HUES48 (cell line): ENCODE results near the gene PRKAB2.
"Not testable (repeated sequence)": the region's sequence is repeated elsewhere in the genome, so short reads cannot be mapped to it uniquely, and the experiment has no call there.

ENCODE experiments used
- H3K27ac ChIP-seq: one replicate; pipeline ENCODE4 v1.7.0; 2013; ENCODE audit warnings: low read depth, low read length, inconsistent platforms
- H3K27me3 ChIP-seq: 2 replicates; pipeline ENCODE4 v1.6.1; 2013; ENCODE audit warnings: mild to moderate bottlenecking, low read length; ENCODE audit not compliant: control insufficient read depth, insufficient read depth
- H3K36me3 ChIP-seq: 2 replicates; pipeline ENCODE4 v1.6.1; 2013; ENCODE audit warnings: low read length; ENCODE audit not compliant: control insufficient read depth, insufficient read depth
- H3K4me1 ChIP-seq: 2 replicates; pipeline ENCODE4 v1.6.1; 2013; ENCODE audit warnings: mild to moderate bottlenecking, low read length; ENCODE audit not compliant: control insufficient read depth, insufficient read depth
- H3K4me3 ChIP-seq: 2 replicates; pipeline ENCODE4 v1.5.1; 2013; ENCODE audit warnings: mild to moderate bottlenecking, low read depth, low read length
- H3K9ac ChIP-seq: 2 replicates; pipeline ENCODE4 v1.6.1; 2013; ENCODE audit warnings: mild to moderate bottlenecking, low read depth, low read length, moderate library complexity
- H3K9me3 ChIP-seq: 2 replicates; pipeline ENCODE4 v1.6.1; 2013; ENCODE audit warnings: low read length; ENCODE audit not compliant: control insufficient read depth, insufficient read depth

Gene PRKAB2

GRCh38 chr1:147209825-147210821, 37.9 kb upstream of the PRKAB2 start:
- no peak overlapping the region for H3K4me3 ChIP-seq
- no peaks in the 10 kb centered on the region for H3K4me1 ChIP-seq
- no peaks in the 10 kb centered on the region for H3K36me3 ChIP-seq
- H3K9ac ChIP-seq: no peak overlapping the region
- H3K9me3 ChIP-seq: no peaks in the 10 kb centered on the region
- H3K27me3 ChIP-seq: no peaks in the 10 kb centered on the region
- H3K27ac ChIP-seq: no peak overlapping the region

DNA sequence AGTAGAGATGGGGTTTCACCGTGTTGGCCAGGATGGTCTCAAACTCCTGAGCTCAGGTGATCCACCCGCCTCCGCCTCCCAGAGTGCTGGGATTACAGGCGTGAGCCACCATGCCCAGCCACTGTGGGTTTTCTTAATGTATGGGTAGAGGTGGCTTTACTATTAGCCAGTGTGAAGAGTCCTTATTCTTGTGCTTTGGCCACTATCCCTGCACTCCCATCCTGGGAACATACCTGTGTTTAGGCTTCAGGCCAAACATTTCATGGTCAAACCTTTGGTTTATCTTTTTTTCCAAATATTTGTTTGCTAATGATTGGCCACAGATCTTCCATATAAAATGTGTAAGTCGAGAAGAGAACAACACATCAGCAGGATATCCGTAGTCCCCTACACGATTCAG, 36.3 kb upstream of the PRKAB2 start:
- no peaks in the 10 kb centered on the region for H3K4me1 ChIP-seq
- no peak overlapping the region for H3K27ac ChIP-seq
- H3K27me3 ChIP-seq: no peaks in the 10 kb centered on the region
- no peaks in the 10 kb centered on the region for H3K36me3 ChIP-seq
- H3K4me3 ChIP-seq: no peak overlapping the region
- H3K9ac ChIP-seq: no peak overlapping the region
- H3K9me3 ChIP-seq: no peaks in the 10 kb centered on the region

DNA sequence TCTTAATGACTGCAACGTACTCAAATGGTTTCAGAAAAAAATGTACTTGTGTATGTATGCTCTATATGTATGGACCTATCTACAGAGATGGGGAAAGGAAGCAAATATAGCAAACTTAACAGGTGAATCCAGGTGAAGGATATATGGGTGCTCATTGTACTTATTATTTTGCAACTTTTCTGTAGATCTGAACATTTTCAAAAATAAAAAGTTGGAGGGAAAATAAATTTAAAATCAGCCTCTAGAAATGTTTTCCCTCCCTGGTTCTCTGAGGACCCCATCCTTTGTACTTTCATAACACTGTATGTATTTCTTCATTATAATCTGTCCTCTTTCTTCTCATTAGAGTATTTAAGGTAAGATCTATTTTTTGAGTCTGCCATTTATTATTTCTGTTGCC, 34.9 kb upstream of the PRKAB2 start:
- Histone ChIP-seq H3K27me3 (no peaks in the 10 kb centered on the region), H3K4me3 (no peak overlapping the region), H3K4me1 (no peaks in the 10 kb centered on the region), H3K36me3 (no peaks in the 10 kb centered on the region), H3K27ac (no peak overlapping the region), H3K9me3 (no peaks in the 10 kb centered on the region), H3K9ac (no peak overlapping the region)

GRCh38 chr1:147204080-147204479, 31.8 kb upstream of the PRKAB2 start:
- Histone ChIP-seq H3K4me1 (no peaks in the 10 kb centered on the region), H3K27ac (no peak overlapping the region), H3K4me3 (no peak overlapping the region)

DNA sequence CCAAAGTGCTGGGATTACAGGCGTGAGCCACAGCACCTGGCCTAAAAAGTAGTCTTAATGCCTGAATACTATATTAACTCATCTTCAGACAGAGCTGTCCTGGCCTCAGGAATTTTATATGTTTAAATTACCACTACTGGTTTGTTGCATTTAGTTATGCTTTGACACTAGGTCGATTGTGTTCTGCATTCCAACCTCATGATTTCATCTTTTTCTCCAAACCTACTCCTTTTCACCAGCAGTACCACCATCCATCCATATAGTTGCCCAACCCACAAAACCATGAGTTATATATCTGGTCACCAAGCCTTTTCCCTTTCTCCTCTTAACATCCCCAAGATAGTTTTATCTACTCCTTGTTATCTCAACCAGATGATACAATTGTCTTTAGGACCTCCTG, 30.3 kb upstream of the PRKAB2 start:
- no peak overlapping the region for H3K9ac ChIP-seq
- no peak overlapping the region for H3K4me3 ChIP-seq
- no peak overlapping the region for H3K27ac ChIP-seq
- H3K4me1 ChIP-seq: no peaks in the 10 kb centered on the region
- H3K9me3 ChIP-seq: no peaks in the 10 kb centered on the region
- H3K27me3 ChIP-seq: no peaks in the 10 kb centered on the region
- H3K36me3 ChIP-seq: no peaks in the 10 kb centered on the region

More at GRCh38 chr1:147204080-147204479, 31.8 kb upstream of the PRKAB2 start:
- Histone ChIP-seq H3K36me3 (no peaks in the 10 kb centered on the region), H3K27me3 (no peaks in the 10 kb centered on the region), H3K9ac (no peak overlapping the region), H3K9me3 (no peaks in the 10 kb centered on the region)

DNA sequence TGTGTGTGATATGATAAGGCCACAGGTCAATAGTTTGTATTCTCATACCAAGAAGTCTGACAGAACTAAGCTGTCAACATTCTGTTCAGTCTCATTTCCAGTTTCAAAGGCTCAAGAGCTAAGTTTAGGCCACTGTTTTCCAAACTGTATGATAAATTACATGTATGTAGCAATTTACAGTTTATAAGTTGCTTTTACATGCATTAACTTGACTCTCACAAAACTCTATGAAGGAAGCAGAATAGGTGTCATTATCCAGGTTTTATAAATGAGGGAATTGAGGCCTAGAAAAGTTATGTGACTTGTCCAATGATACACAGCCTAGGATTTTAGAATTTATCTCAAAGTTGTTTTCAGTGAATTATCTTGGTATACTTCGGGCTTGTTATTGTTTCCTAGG, 29.5 kb upstream of the PRKAB2 start:
- no peak overlapping the region for H3K4me3 ChIP-seq
- no peaks in the 10 kb centered on the region for H3K36me3 ChIP-seq
- no peaks in the 10 kb centered on the region for H3K4me1 ChIP-seq
- no peak overlapping the region for H3K9ac ChIP-seq
- no peaks in the 10 kb centered on the region for H3K9me3 ChIP-seq
- no peaks in the 10 kb centered on the region for H3K27me3 ChIP-seq
- H3K27ac ChIP-seq: no peak overlapping the region

- no peaks in the 10 kb centered on the region for H3K9me3 ChIP-seq
- H3K27me3 ChIP-seq: no peaks in the 10 kb centered on the region
- H3K36me3 ChIP-seq: no peaks in the 10 kb centered on the region
- no peak overlapping the region for H3K27ac ChIP-seq
- no peak overlapping the region for H3K4me3 ChIP-seq
- H3K9ac ChIP-seq: no peak overlapping the region
- H3K4me1 ChIP-seq: no peaks in the 10 kb centered on the region
Measured at GRCh38 chr1:147201276-147201675, 29.0 kb upstream of the PRKAB2 start.

GRCh38 chr1:147197324-147197723, 25.1 kb upstream of the PRKAB2 start:
- not testable (repeated sequence) for H3K4me1 ChIP-seq, H3K27me3 ChIP-seq, H3K36me3 ChIP-seq, H3K27ac ChIP-seq, H3K9me3 ChIP-seq, H3K9ac ChIP-seq, H3K4me3 ChIP-seq

DNA sequence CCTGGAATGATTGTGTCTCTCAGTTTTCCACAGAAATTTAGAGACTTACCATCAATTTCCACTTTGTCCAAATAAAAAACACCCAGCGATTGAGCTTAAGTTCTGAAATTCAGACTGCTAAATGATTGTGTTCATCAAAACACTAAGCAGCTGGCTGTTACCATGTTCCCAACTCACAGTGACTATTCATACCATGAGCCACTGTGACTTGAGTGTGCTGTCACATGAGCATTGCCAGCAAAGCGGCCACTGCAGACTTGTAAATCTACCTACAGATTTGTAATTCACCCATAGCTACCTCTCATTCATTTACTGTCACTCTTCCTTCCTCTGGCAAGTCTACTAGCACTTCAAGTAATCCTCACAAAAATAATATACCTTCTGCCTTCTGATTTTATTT, 17.2 kb upstream of the PRKAB2 start:
- Histone ChIP-seq H3K36me3 (no peaks in the 10 kb centered on the region), H3K4me3 (no peak overlapping the region), H3K9me3 (no peaks in the 10 kb centered on the region), H3K9ac (no peak overlapping the region), H3K27ac (no peak overlapping the region), H3K4me1 (peaks cover 16% of the 10 kb centered on the region), H3K27me3 (no peaks in the 10 kb centered on the region)

DNA sequence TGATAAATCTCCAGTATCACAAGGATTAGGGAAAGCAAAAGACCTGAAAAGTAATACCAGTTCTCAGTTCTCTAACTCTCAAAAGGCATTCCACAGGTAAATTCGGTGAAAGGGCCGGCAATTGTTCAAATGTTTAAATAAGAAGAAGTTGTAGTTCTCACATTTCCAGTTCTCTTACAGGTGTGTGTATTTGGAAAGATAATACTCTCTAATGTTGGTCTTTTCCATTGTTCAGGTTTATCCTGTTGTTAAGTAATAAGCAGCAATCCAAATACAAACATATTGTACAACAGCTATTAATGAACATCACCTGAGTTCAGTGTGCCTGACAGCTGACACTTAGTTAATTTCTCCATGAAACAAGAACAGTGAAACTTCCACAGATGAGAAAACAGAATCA, 13.2 kb upstream of the PRKAB2 start:
- Histone ChIP-seq H3K9ac (no peak overlapping the region), H3K9me3 (no peaks in the 10 kb centered on the region), H3K36me3 (no peaks in the 10 kb centered on the region), H3K4me3 (no peak overlapping the region), H3K27me3 (no peaks in the 10 kb centered on the region), H3K27ac (no peak overlapping the region), H3K4me1 (peaks cover 18% of the 10 kb centered on the region)

- H3K36me3 ChIP-seq: no peaks in the 10 kb centered on the region
- no peak overlapping the region for H3K27ac ChIP-seq
- H3K27me3 ChIP-seq: no peaks in the 10 kb centered on the region
- no peak overlapping the region for H3K4me3 ChIP-seq
- H3K9me3 ChIP-seq: no peaks in the 10 kb centered on the region
- no peak overlapping the region for H3K9ac ChIP-seq
- peaks cover 8% of the 10 kb centered on the region for H3K4me1 ChIP-seq
Measured at GRCh38 chr1:147177611-147178380, 5.5 kb upstream of the PRKAB2 start.
